ENCODE data around the gene MARCKSL1. TPM values are rescaled to one million over a fixed set of nuclear protein-coding genes. Genes with fewer than 3 reads are reported as not detected.
A peak's percentile ranks its signal among the peaks of the same experiment; 100 is the strongest.

MARCKSL1 gene, protein sequence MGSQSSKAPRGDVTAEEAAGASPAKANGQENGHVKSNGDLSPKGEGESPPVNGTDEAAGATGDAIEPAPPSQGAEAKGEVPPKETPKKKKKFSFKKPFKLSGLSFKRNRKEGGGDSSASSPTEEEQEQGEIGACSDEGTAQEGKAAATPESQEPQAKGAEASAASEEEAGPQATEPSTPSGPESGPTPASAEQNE
- 10 to 100 TPM in 5 of 6 experiments, 1 to 10 TPM in 1; 10.0 to 24.4 (median 14.2) TPM for total RNA-seq
- long read RNA-seq, partial matches to known transcripts, result 0 of 1 reads
- long read RNA-seq, other reads (novel, unspliced or antisense), result 1 of 1 reads

DNA sequence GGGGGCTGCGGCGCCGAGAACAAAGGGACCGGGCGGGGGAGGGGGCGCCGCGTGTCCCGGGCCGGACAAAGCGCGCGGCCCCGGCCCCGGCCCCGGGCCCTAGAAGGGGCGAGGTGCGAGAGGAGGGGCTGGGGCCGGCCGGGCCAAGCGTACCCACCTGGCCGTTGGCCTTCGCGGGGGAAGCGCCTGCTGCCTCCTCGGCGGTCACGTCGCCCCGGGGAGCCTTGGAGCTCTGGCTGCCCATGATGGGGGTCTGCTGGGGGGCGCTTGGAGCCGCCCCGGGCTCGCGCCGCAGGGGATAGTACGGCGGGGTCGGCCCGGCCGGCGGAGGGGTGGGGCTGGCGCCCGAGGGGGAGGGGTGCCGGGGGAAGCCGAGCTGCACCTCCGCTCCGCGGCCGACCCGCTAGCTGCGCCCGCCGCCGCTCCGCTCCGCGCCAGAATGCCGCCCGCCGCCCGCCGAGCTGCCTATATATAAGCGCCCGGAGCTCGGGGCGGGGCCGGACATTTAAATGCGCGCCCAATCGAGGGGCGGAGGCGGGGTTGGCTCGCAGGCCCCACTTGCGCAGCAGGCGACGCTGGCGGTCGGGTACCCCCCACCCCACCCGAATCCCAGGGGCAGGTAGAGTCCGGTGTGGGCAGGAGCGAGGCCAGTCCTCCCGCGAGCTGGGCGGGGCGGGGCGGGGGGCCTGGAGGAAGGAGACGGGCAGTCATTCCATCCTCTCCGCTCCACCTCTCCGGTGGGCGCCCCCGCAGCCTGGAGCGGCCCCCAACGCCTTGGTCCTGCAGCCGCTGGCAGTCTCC lies at the start of gene MARCKSL1:
TSS of gene MARCKSL1 (minus strand) at position 444 of the 801 bp plus-strand sequence. CDS start at position 244, 200 bp downstream.
- 2% methylated on average over 9 of the region's 95 CpGs for WGBS (ENCODE audit: insufficient coverage, low coverage, low lambda C conversion rate, missing lambda C conversion rate)
- Histone ChIP-seq H3K4me3 (peak within 1 kb of the TSS; percentile 55 to 65 (median 55)), H3K36me3 (peaks cover 0 to 21% (median 3%) of the 10 kb centered on the region in 4 donors), H3K4me1 (peaks cover 0 to 9% (median 0%) of the 10 kb centered on the region in 4 donors), H3K9me3 (no peaks in the 10 kb centered on the region), H3K27ac (peak within 1 kb of the TSS; percentile 50 to 73 (median 52)), H3K27me3 (no peaks in the 10 kb centered on the region)
- DNase-seq (peak; percentile 78 to 87 (median 82)), ATAC-seq (peak; percentile 66 to 76 (median 70))
- intact Hi-C loops (cut with DNase I), result no loop called here
- TF ChIP-seq POLR2A (IDR thresholded peaks at IDR 0.05), result peak; percentile 89
- TF ChIP-seq, protein P1, sequence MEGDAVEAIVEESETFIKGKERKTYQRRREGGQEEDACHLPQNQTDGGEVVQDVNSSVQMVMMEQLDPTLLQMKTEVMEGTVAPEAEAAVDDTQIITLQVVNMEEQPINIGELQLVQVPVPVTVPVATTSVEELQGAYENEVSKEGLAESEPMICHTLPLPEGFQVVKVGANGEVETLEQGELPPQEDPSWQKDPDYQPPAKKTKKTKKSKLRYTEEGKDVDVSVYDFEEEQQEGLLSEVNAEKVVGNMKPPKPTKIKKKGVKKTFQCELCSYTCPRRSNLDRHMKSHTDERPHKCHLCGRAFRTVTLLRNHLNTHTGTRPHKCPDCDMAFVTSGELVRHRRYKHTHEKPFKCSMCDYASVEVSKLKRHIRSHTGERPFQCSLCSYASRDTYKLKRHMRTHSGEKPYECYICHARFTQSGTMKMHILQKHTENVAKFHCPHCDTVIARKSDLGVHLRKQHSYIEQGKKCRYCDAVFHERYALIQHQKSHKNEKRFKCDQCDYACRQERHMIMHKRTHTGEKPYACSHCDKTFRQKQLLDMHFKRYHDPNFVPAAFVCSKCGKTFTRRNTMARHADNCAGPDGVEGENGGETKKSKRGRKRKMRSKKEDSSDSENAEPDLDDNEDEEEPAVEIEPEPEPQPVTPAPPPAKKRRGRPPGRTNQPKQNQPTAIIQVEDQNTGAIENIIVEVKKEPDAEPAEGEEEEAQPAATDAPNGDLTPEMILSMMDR (IDR thresholded peaks at IDR 0.05), result no peak

DNA sequence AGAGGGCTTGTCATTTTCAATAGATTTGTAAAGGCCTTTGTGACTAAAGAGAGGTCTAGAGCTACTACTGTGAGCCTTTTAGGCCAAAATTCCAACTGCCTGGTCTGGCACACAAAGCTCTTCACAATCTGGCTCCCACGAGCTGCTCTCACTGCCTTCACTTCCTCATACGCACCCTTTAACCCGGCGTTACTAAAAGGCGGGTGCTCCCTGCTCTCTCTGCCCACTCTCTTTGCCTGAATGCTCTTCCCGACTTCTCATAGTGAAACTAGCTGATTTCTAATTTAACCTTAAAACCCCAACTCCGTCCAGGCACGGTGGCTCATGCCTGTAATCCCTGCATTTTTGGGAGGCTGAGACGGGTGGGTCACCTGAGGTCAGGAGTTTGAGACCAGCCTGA lies 44.0 kb upstream of the MARCKSL1 start:
- ATAC-seq, result peak in 1 of 4 donors; percentile 49
- no peak for DNase-seq
- Histone ChIP-seq H3K4me3 (no peak overlapping the region), H3K9me3 (no peaks in the 10 kb centered on the region), H3K4me1 (no peaks in the 10 kb centered on the region), H3K36me3 (peaks cover 22 to 100% (median 64%) of the 10 kb centered on the region in 4 donors), H3K27ac (no peak overlapping the region), H3K27me3 (no peaks in the 10 kb centered on the region)
- 92% methylated on average over 5 of the region's 9 CpGs for WGBS (ENCODE audit: insufficient coverage, low coverage, low lambda C conversion rate, missing lambda C conversion rate)
- intact Hi-C loops (cut with DNase I), result no loop called here
- no peak for TF ChIP-seq POLR2A (IDR thresholded peaks at IDR 0.05)
- TF ChIP-seq, protein P1 (IDR thresholded peaks at IDR 0.05), result no peak

DNA sequence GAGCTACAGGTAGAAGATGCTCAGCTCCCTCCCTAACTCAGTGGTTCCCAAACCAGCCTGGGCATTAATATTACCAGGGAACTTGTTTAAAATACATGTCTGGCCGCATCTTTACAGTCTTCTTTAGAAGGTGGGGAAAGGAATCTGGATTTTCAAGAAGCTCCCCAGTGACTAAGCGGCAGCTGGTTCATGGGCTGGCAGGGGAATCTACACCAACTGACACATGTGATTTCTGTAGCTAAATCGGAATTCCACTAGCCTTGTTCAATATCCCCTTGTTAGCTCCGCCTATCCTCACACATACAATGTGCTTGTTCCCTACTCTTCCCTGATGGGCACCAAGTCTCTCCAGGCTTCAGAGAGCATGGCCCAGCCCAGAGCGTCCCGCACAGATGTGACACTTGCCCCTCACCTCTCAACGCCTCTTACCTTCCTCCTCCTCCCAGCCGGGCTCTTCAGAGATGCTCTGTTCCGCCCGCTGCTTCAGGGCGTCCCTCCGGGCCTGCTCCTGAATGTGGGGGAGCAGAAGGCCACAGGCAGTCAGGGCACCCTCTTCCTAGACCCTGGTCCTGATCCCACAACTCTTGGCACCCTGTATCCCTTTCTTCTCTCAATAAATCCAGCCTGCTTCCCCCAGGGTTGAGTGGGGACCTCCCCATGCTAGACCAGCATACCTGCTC lies 41.6 kb upstream of the MARCKSL1 start:
- WGBS (ENCODE audit: insufficient coverage, low coverage, low lambda C conversion rate, missing lambda C conversion rate), result 94% methylated on average over 7 of the region's 12 CpGs
- no peaks in the 10 kb centered on the region for H3K4me1 ChIP-seq
- no peak overlapping the region for H3K4me3 ChIP-seq
- DNase-seq (no peak), ATAC-seq (no peak)
- no peak overlapping the region for H3K27ac ChIP-seq
- TF ChIP-seq, protein P1 (IDR thresholded peaks at IDR 0.05), result no peak
- TF ChIP-seq POLR2A (IDR thresholded peaks at IDR 0.05), result no peak
- no peaks in the 10 kb centered on the region for H3K27me3 ChIP-seq
- H3K36me3 ChIP-seq, result peaks cover 18 to 100% (median 58%) of the 10 kb centered on the region in 4 donors
- H3K9me3 ChIP-seq, result no peaks in the 10 kb centered on the region
- intact Hi-C loops (cut with DNase I), result no loop called here

DNA sequence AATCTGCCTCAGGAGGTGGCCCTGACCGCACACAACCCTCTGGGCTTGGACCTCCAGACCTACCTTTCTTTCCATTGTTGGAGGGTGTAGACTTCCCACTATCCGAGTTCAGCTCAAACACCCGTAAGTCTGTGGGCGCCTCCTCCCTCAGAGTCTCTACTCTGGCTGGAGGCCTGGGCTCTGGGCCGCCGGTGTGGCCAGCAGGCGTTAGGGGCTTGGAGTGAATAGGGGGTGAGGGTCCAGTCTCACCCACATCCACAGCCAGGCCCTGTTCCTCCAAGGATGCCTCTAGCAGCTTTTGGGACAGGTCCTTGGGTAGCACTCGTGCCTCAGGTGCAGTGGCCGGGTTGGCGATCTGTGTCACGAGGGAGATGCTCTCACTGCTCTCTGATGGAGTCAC lies 40.2 kb upstream of the MARCKSL1 start:
- H3K4me1 ChIP-seq, result no peaks in the 10 kb centered on the region
- H3K27ac ChIP-seq, result no peak overlapping the region
- H3K9me3 ChIP-seq, result no peaks in the 10 kb centered on the region
- peaks cover 14 to 98% (median 49%) of the 10 kb centered on the region in 4 donors for H3K36me3 ChIP-seq
- 80% methylated on average over 2 of the region's 11 CpGs for WGBS (ENCODE audit: insufficient coverage, low coverage, low lambda C conversion rate, missing lambda C conversion rate)
- ATAC-seq, result peak in 1 of 4 donors; percentile 14
- DNase-seq, result no peak
- TF ChIP-seq POLR2A (IDR thresholded peaks at IDR 0.05), result no peak
- TF ChIP-seq, protein P1 (IDR thresholded peaks at IDR 0.05), result no peak
- H3K4me3 ChIP-seq, result no peak overlapping the region
- intact Hi-C loops (cut with DNase I), result no loop called here
- no peaks in the 10 kb centered on the region for H3K27me3 ChIP-seq
